ENCODE measurements around the gene UGT1A3. TPM values are rescaled to one million over a fixed set of nuclear protein-coding genes. Genes with fewer than 3 reads are reported as not detected.
"Not testable (repeated sequence)": the region's sequence is repeated elsewhere in the genome, so short reads cannot be mapped to it uniquely, and the experiment has no call there.

UGT1A3 gene
- total and polyA plus RNA-seq, 2 donors = 0.14 to 1.2 TPM

DNA sequence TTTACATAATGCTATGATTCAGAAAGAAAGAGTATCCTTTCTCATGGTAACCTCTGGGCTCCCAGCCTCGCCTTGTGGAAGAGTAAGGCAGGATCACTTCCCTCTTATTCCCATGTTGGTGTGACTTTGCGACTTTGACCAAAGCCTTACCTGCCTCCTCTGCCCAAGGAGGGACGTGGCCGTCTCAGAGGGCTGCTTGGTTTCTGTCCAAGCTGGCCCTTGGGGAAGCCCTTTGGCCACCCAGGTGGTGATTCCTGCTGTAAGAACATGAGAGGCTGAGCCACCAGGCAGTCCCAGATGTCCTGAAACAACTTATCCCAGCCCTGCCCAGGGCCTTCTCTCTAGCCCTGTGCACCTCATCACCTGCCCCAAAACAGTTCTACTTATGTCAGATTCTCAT is 30.1 kb upstream of the UGT1A3 start:
- Histone ChIP-seq H3K4me1 (ENCODE audit: insufficient read depth) (peaks cover 1% of the 10 kb centered on the region), H3K36me3 (ENCODE audit: insufficient read depth) (no peaks in the 10 kb centered on the region), H3K4me3 (ENCODE audit: low read depth, low read length) (no peak overlapping the region), H3K27ac (ENCODE audit: low read depth) (no peak overlapping the region)
- 87% methylated on average over 4 of the region's 4 CpGs for WGBS
- DNase-seq (ENCODE audit: extremely low spot score) = no peak

GRCh38 chr2:233699424-233700027 is 29.3 kb upstream of the UGT1A3 start:
- no peak overlapping the region for H3K4me3 ChIP-seq (ENCODE audit: low read depth, low read length)
- 84% methylated on average over 8 of the region's 8 CpGs for WGBS
- H3K27ac ChIP-seq (ENCODE audit: low read depth) = no peak overlapping the region
- H3K4me1 ChIP-seq (ENCODE audit: insufficient read depth) = peaks cover 1% of the 10 kb centered on the region
- H3K36me3 ChIP-seq (ENCODE audit: insufficient read depth) = no peaks in the 10 kb centered on the region
- DNase-seq (ENCODE audit: extremely low spot score) = no peak

DNA sequence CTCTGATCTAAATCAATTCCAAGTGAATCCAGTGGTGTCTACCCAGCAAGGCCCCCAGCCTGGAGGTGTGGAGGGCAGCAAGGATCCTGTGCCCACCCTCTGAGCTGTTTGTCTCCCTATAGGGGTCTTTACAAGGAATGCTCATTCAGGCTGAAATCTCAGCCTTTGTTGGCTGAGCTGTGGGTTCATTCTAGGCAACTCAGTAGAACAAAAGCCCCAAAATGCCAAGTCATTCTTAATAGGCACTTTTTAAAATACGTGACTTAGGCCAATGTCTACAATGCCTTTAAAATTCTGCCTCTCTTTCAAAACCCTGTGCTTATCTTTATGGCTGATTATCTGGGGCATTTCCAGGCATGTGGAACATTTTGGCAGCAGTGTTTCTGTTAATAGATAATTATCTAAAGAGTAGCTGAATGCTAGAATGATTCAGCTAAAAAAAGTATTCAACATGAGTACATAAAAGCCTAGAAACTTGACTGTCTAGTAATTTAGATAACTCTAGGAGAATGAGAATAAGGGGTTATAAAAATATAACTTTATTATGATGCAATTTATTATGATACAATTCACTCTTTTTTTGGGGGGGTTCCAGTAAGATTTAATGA is 28.7 kb upstream of the UGT1A3 start:
- Histone ChIP-seq H3K4me1 (ENCODE audit: insufficient read depth) (peaks cover 1% of the 10 kb centered on the region), H3K4me3 (ENCODE audit: low read depth, low read length) (no peak overlapping the region), H3K27ac (ENCODE audit: low read depth) (no peak overlapping the region), H3K36me3 (ENCODE audit: insufficient read depth) (no peaks in the 10 kb centered on the region)
- peak; percentile 75 for DNase-seq (ENCODE audit: extremely low spot score)
- WGBS = 15% methylated on average over 1 of the region's 1 CpG

GRCh38 chr2:233700842-233701241 is 28.0 kb upstream of the UGT1A3 start:
- not testable (repeated sequence) for H3K36me3 ChIP-seq (ENCODE audit: insufficient read depth); H3K27ac ChIP-seq (ENCODE audit: low read depth); H3K4me3 ChIP-seq (ENCODE audit: low read depth, low read length); H3K4me1 ChIP-seq (ENCODE audit: insufficient read depth); DNase-seq (ENCODE audit: extremely low spot score)
- WGBS = 89% methylated on average over 5 of the region's 5 CpGs

DNA sequence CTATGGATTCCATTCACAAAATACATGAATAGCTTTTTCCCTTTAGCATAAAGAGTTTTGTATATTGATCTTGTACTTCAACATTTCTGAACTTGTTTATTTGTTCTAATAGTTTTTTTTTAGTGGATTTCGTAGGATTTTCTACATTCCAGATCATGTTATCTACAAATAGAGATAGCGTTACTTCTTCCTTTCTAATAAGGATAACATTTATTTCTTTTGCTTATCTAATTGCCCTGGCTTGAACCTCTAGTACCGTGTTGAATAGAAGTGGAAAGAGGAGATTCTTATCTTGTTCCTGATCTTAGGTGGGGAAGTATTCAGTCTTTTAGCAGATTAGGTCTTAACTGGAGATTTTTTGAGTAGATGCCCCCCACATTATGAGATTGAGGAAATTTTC is 26.6 kb upstream of the UGT1A3 start:
- no peak overlapping the region for H3K4me3 ChIP-seq (ENCODE audit: low read depth, low read length)
- peaks cover 1% of the 10 kb centered on the region for H3K4me1 ChIP-seq (ENCODE audit: insufficient read depth)
- 35% methylated on average over 3 of the region's 3 CpGs for WGBS
- H3K27ac ChIP-seq (ENCODE audit: low read depth) = no peak overlapping the region
- no peak for DNase-seq (ENCODE audit: extremely low spot score)
- H3K36me3 ChIP-seq (ENCODE audit: insufficient read depth) = no peaks in the 10 kb centered on the region

DNA sequence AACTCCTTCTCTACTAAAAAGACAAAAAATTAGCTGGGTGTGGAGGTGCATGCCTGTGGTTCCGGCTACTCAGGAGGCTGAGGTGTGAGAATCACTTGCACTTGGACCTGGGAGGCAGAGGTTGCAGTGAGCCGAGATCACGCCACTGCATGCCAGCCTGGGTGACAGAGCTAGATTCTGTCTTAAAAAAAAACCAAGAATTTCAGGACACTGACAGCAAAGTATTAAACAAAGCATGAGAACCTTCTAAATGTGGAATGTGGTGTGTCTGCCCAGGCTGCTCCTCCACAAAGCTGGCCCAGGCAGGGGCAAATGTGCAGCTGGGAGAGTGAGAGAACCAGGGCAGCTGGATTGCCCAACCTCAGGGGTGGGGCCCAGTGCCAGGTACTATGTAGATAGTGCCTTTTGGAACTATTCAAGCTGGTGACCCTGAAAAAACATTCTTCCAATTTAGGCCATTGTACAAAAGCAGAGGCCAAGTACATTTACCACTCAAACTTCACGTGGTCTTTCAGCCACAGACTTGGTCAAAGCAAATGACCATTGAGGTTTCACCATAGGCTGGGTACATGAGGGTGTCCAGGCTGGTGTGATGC is 22.8 kb upstream of the UGT1A3 start:
- H3K4me3 ChIP-seq (ENCODE audit: low read depth, low read length) = no peak overlapping the region
- DNase-seq (ENCODE audit: extremely low spot score) = no peak
- H3K36me3 ChIP-seq (ENCODE audit: insufficient read depth) = no peaks in the 10 kb centered on the region
- 64% methylated on average over 4 of the region's 4 CpGs for WGBS
- H3K4me1 ChIP-seq (ENCODE audit: insufficient read depth) = no peaks in the 10 kb centered on the region
- no peak overlapping the region for H3K27ac ChIP-seq (ENCODE audit: low read depth)

- DNase-seq (ENCODE audit: extremely low spot score) = no peak
- 2% methylated on average over 1 of the region's 1 CpG for WGBS
- H3K4me1 ChIP-seq (ENCODE audit: insufficient read depth) = no peaks in the 10 kb centered on the region
- no peak overlapping the region for H3K27ac ChIP-seq (ENCODE audit: low read depth)
- no peaks in the 10 kb centered on the region for H3K36me3 ChIP-seq (ENCODE audit: insufficient read depth)
- H3K4me3 ChIP-seq (ENCODE audit: low read depth, low read length) = no peak overlapping the region
Observed at GRCh38 chr2:233706720-233707119, 22.1 kb upstream of the UGT1A3 start.

DNA sequence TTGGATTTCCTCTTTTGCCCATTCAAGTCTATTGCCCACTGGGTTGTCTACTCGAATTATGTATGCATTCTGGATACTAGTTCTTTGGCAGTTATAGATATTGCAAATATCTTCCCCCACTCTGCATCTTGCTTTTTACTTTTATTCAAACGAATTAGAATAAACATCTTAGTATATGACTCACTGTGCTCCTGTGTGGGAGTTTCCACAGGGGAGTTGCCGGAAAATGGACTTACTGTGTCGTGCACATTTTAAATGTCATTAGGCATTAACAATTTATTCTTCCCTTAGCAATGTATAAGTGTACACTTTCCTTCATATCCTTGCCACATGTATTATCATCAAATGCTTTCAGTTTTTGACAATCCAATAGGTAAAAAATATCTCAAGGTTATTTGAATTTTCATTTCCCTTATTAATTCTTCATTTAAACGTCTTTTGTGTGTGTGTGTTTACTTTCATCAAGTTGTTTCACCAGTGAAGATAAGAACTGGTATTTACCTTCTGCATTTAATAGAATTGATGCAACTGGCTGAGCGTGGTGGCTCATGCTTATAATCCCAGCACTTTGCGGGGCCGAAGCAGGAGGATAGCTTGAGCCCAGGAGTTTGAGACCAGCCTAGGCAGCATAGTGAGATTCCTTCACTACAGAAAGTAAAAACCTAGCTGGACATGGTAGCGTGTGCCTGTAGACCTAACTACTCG is 20.8 kb upstream of the UGT1A3 start:
- Histone ChIP-seq H3K27ac (ENCODE audit: low read depth) (no peak overlapping the region), H3K4me3 (ENCODE audit: low read depth, low read length) (no peak overlapping the region), H3K4me1 (ENCODE audit: insufficient read depth) (no peaks in the 10 kb centered on the region), H3K36me3 (ENCODE audit: insufficient read depth) (no peaks in the 10 kb centered on the region)
- WGBS = 60% methylated on average over 10 of the region's 10 CpGs
- no peak for DNase-seq (ENCODE audit: extremely low spot score)

GRCh38 chr2:233708942-233709341 is 19.9 kb upstream of the UGT1A3 start:
- Histone ChIP-seq H3K36me3 (ENCODE audit: insufficient read depth) (no peaks in the 10 kb centered on the region), H3K4me1 (ENCODE audit: insufficient read depth) (no peaks in the 10 kb centered on the region), H3K27ac (ENCODE audit: low read depth) (no peak overlapping the region), H3K4me3 (ENCODE audit: low read depth, low read length) (no peak overlapping the region)
- DNase-seq (ENCODE audit: extremely low spot score) = no peak
- WGBS = 85% methylated on average over 5 of the region's 5 CpGs

DNA sequence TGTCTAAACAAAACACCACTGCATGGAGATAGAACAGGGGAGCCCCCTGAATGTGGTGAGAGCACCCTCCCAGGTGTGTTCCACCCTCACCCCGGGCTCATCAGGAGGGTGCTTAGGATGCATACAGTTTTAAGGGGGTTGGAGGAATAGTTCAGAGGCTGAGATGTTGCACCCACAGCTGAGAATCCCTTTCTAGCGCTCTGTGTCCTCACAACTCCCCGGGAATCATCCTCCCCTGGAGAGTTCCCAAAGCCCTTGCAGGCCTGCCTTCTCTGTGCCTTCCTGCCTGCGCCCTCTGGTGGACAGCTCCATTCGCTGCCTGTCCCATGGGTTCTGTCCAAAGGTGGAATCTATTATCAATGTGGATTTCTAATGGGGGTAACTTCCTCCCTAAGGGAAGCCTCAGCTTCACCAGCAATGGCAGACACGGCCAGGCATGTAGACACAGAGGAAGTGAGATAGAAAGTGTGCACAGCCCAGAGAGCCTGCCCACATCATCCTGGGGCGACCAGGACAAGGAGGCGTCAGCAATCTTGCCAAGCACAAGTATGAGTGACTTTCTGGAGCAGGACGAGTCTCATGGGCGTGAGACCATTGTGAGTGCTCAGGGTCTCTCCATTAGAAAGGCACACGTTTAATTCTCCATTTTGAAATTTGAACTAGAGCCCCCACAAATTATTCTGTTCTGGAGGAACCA is 17.4 kb upstream of the UGT1A3 start:
- WGBS = 35% methylated on average over 11 of the region's 11 CpGs
- H3K36me3 ChIP-seq (ENCODE audit: insufficient read depth) = no peaks in the 10 kb centered on the region
- no peak overlapping the region for H3K27ac ChIP-seq (ENCODE audit: low read depth)
- no peaks in the 10 kb centered on the region for H3K4me1 ChIP-seq (ENCODE audit: insufficient read depth)
- no peak overlapping the region for H3K4me3 ChIP-seq (ENCODE audit: low read depth, low read length)
- no peak for DNase-seq (ENCODE audit: extremely low spot score)

DNA sequence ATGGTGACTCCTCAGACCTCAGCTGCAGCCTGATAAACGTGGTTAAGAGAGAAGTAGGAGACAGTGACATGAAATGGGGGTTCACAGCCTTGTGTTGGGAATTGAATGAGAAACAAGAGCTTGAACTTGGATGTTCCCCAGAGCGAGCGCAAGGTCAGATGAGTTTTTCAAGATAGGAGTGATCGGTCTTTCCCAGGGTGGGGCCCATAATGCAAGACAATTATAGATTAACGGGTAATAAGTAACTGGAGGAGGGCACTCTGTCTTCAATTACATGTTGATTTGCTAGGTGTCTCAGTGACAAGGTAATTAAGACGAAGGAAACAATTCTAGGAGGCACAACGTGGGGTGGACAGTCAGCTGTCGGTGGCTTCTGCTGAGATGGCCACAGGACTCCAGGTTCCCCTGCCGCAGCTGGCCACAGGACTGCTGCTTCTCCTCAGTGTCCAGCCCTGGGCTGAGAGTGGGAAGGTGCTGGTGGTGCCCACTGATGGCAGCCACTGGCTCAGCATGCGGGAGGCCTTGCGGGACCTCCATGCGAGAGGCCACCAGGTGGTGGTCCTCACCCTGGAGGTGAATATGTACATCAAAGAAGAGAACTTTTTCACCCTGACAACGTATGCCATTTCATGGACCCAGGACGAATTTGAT is 16.1 kb upstream of the UGT1A3 start, which contains the start of gene UGT1A5:
TSS of gene UGT1A5 (plus strand) at position 297 of the 651 bp plus-strand sequence. CDS start at position 382, 85 bp downstream.
- Histone ChIP-seq H3K4me1 (ENCODE audit: insufficient read depth) (no peaks in the 10 kb centered on the region), H3K36me3 (ENCODE audit: insufficient read depth) (no peaks in the 10 kb centered on the region), H3K4me3 (ENCODE audit: low read depth, low read length) (no peak within 1 kb of the TSS), H3K27ac (ENCODE audit: low read depth) (no peak within 1 kb of the TSS)
- WGBS = 78% methylated on average over 14 of the region's 14 CpGs
- DNase-seq (ENCODE audit: extremely low spot score) = no peak

GRCh38 chr2:233713262-233713615 is 15.6 kb upstream of the UGT1A3 start:
- H3K4me3 ChIP-seq (ENCODE audit: low read depth, low read length) = no peak overlapping the region
- no peak overlapping the region for H3K27ac ChIP-seq (ENCODE audit: low read depth)
- no peaks in the 10 kb centered on the region for H3K36me3 ChIP-seq (ENCODE audit: insufficient read depth)
- no peaks in the 10 kb centered on the region for H3K4me1 ChIP-seq (ENCODE audit: insufficient read depth)
- 88% methylated on average over 7 of the region's 7 CpGs for WGBS
- no peak for DNase-seq (ENCODE audit: extremely low spot score)

DNA sequence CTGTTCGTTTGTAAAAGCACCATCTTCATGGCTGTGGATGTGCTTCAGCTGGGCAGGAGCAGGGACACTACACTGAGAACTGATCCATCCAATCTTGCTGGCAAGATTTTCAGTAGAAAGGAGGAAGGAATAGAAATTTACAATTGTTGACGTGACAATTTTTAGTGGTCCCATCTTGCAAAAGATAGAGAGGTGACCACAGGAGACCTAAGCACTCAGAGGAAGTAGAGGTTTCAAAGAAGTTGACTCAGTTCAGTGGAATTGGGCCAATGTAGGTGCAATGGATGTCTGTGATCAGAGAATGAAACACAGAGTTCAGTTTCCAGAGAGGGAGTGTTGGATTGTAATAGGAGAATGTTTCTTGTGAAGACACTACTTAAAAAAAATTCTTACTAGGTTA is 14.7 kb upstream of the UGT1A3 start:
- Histone ChIP-seq H3K4me1 (ENCODE audit: insufficient read depth) (no peaks in the 10 kb centered on the region), H3K36me3 (ENCODE audit: insufficient read depth) (no peaks in the 10 kb centered on the region), H3K27ac (ENCODE audit: low read depth) (no peak overlapping the region), H3K4me3 (ENCODE audit: low read depth, low read length) (no peak overlapping the region)
- WGBS = 75% methylated on average over 2 of the region's 2 CpGs
- no peak for DNase-seq (ENCODE audit: extremely low spot score)

All from urinary bladder (tissue), 4 donors.